SK-N-SH (cell line): ENCODE measurements around the gene PALLD.

Experiments used
- JUND ChIP-seq: IDR thresholded peaks from 2 replicates; pipeline ENCODE4 v1.4.0; 2012
- RCOR1 ChIP-seq: fragments of 150-350 bp; IDR thresholded peaks from 2 replicates; pipeline ENCODE4 v1.6.1; 2017; ENCODE audit warnings: antibody characterized with exemption, low read length
- TF ChIP-seq, protein P1 (sequence below): fragments of 200-600 bp; sonication (generic); IDR thresholded peaks from 2 replicates; pipeline ENCODE4 v1.6.1; 2017; ENCODE audit warnings: antibody characterized with exemption, mild to moderate bottlenecking, moderate library complexity

GRCh38 chr4:168588916-168589531 lies 92.2 kb downstream of the PALLD start:
- TF ChIP-seq, protein P1, sequence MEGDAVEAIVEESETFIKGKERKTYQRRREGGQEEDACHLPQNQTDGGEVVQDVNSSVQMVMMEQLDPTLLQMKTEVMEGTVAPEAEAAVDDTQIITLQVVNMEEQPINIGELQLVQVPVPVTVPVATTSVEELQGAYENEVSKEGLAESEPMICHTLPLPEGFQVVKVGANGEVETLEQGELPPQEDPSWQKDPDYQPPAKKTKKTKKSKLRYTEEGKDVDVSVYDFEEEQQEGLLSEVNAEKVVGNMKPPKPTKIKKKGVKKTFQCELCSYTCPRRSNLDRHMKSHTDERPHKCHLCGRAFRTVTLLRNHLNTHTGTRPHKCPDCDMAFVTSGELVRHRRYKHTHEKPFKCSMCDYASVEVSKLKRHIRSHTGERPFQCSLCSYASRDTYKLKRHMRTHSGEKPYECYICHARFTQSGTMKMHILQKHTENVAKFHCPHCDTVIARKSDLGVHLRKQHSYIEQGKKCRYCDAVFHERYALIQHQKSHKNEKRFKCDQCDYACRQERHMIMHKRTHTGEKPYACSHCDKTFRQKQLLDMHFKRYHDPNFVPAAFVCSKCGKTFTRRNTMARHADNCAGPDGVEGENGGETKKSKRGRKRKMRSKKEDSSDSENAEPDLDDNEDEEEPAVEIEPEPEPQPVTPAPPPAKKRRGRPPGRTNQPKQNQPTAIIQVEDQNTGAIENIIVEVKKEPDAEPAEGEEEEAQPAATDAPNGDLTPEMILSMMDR = no peak
- TF ChIP-seq RCOR1 (no peak), JUND (peak; percentile 95)
